HG03095 (cell line): ENCODE results near the gene KRTAP5-5.
"Not testable (repeated sequence)": the region's sequence is repeated elsewhere in the genome, so short reads cannot be mapped to it uniquely, and the experiment has no call there.

Experiments used
- ATAC-seq: cut with Tn5 transposase; IDR thresholded peaks from one replicate; pipeline ENCODE4 v1.9.1; 2021; ENCODE audit warnings: moderate library complexity; ENCODE audit not compliant: unreplicated experiment

KRTAP5-5 gene

GRCh38 chr11:1640076-1640946, 10.7 kb downstream of the KRTAP5-5 start:
- no peak for ATAC-seq

GRCh38 chr11:1641096-1641495, 11.5 kb downstream of the KRTAP5-5 start:
- ATAC-seq, result no peak

- no peak for ATAC-seq
Measured at GRCh38 chr11:1642288-1643145, 12.9 kb downstream of the KRTAP5-5 start.

- ATAC-seq, result no peak
Measured at GRCh38 chr11:1643146-1643690, 13.6 kb downstream of the KRTAP5-5 start.

GRCh38 chr11:1644601-1645356, 15.2 kb downstream of the KRTAP5-5 start:
- ATAC-seq, result no peak

- no peak for ATAC-seq
Measured at GRCh38 chr11:1645357-1645821, 15.8 kb downstream of the KRTAP5-5 start.

- not testable (repeated sequence) for ATAC-seq
Measured at GRCh38 chr11:1646540-1646939, 17.0 kb downstream of the KRTAP5-5 start.

- ATAC-seq, result no peak
Measured at GRCh38 chr11:1647901-1648652, 18.5 kb downstream of the KRTAP5-5 start.

- no peak for ATAC-seq
Measured at GRCh38 chr11:1648653-1649420, 19.3 kb downstream of the KRTAP5-5 start.

GRCh38 chr11:1650034-1650917, 20.7 kb downstream of the KRTAP5-5 start:
- no peak for ATAC-seq

GRCh38 chr11:1650918-1651262, 21.3 kb downstream of the KRTAP5-5 start:
- ATAC-seq, result no peak

- no peak for ATAC-seq
Measured at GRCh38 chr11:1651411-1651980, 21.9 kb downstream of the KRTAP5-5 start.

- ATAC-seq, result no peak
Measured at GRCh38 chr11:1652026-1652425, 22.5 kb downstream of the KRTAP5-5 start.

GRCh38 chr11:1652442-1652770, 22.8 kb downstream of the KRTAP5-5 start:
- ATAC-seq, result no peak

- no peak for ATAC-seq
Measured at GRCh38 chr11:1652771-1653540, 23.4 kb downstream of the KRTAP5-5 start.

GRCh38 chr11:1653541-1654387, 24.2 kb downstream of the KRTAP5-5 start:
- no peak for ATAC-seq
